Measurements from ENCODE around the gene MACIR.
A peak's percentile ranks its signal among the peaks of the same experiment; 100 is the strongest.

Gene MACIR

GRCh38 chr5:103263054-103263453 is 4.5 kb downstream of the MACIR start:
- ATAC-seq: no peak
- Mint-ChIP-seq H3K4me1 (peaks cover 31% of the 10 kb centered on the region), H3K27ac (no peak overlapping the region), H3K27me3 (no peaks in the 10 kb centered on the region), H3K4me3 (no peak overlapping the region), H3K9me3 (no peaks in the 10 kb centered on the region)
- no peak for DNase-seq

DNA sequence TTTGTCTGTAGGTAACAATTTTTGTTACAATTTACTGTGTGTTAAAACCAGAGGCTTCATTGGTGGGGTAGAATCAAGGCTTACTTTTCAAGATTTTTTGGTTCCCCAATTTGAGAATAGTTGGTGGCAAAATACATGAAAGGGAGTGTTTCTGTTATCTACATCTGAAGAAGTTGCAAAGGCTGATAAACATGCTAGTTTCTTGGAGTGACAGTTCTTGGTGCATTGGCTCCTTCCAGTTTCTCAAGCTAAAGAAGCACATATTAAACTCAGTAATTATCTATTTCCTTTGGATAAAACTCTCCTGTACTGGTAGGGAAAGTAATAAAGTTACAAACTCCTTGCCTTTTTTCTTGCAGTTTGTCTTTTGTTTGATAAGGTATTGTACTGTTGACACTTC is 5.9 kb downstream of the MACIR start:
- no peak overlapping the region for H3K27ac Mint-ChIP-seq
- DNase-seq (no peak), ATAC-seq (no peak)
- H3K9me3 Mint-ChIP-seq: no peaks in the 10 kb centered on the region
- H3K27me3 Mint-ChIP-seq: no peaks in the 10 kb centered on the region
- peaks cover 29% of the 10 kb centered on the region for H3K4me1 Mint-ChIP-seq
- H3K4me3 Mint-ChIP-seq: no peak overlapping the region

GRCh38 chr5:103270581-103270980 is 12.0 kb downstream of the MACIR start:
- Mint-ChIP-seq H3K27ac (peak overlapping the region in 1 of 2 donors; percentile 54), H3K27me3 (no peaks in the 10 kb centered on the region), H3K9me3 (no peaks in the 10 kb centered on the region), H3K4me1 (peaks cover 21% of the 10 kb centered on the region), H3K4me3 (no peak overlapping the region)
- no peak for DNase-seq
- ATAC-seq: no peak

DNA sequence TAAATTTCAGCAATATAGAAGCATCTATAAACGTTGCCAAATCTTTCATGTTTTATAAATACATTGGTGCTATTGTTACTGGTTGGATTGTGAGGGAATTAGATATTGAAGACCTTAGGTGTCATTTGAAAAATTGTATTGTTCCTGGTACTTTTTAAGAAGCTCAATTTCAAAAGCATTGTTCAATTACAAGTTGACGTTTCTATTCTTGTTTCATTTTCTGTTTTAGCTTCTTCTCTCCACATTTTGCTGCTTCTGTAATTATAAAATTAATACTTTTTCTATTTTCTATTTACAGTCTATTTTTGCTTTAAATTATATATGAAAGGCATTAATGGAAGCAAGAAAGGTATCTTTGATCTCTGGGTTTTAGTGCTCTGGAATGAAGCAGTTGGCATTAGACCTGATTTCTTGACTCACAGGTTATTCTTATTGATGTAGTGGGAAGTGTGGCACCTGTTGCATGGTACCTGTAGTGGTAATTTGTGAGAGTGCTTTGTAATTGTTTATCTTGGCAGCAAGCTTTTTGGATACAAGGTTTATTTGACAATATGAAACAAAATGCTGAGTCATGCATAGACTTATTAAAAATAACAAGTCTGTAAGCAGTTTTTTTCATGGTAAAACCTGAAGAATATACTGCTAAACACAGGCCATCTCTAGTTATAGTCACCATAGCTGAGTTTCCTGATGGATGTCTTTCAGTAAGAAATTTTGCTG is 13.2 kb downstream of the MACIR start:
- no peaks in the 10 kb centered on the region for H3K27me3 Mint-ChIP-seq
- ATAC-seq (no peak), DNase-seq (no peak)
- peak overlapping the region; percentile 26 to 29 for H3K4me3 Mint-ChIP-seq
- no peaks in the 10 kb centered on the region for H3K9me3 Mint-ChIP-seq
- H3K27ac Mint-ChIP-seq: peak overlapping the region in 1 of 2 donors; percentile 19
- peaks cover 21% of the 10 kb centered on the region for H3K4me1 Mint-ChIP-seq

- H3K27me3 Mint-ChIP-seq: no peaks in the 10 kb centered on the region
- ATAC-seq (no peak), DNase-seq (no peak)
- no peak overlapping the region for H3K27ac Mint-ChIP-seq
- H3K9me3 Mint-ChIP-seq: no peaks in the 10 kb centered on the region
- H3K4me3 Mint-ChIP-seq: no peak overlapping the region
- peaks cover 21% of the 10 kb centered on the region for H3K4me1 Mint-ChIP-seq
Observed at GRCh38 chr5:103272377-103272776, 13.8 kb downstream of the MACIR start.

DNA sequence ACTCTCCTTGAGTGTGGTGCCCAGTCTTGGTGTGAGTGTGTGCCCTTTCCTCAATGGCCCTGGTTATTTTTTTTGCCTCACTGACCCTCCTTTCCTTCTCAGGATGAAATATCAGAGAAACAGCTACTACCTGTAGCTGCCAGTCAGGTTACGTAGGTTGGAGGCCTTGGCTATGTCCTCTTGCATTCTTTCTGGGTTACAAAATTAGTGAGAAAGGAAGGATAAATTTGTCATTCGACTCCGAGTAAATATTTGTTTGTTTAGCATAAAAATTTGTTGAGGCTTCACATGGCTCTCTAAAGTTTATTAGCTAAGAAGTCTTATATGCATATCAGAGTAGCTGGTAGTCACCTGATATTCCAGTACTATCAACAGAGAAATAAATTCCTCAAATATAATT is 15.4 kb downstream of the MACIR start:
- DNase-seq (no peak), ATAC-seq (no peak)
- H3K27me3 Mint-ChIP-seq: no peaks in the 10 kb centered on the region
- no peak overlapping the region for H3K4me3 Mint-ChIP-seq
- H3K9me3 Mint-ChIP-seq: no peaks in the 10 kb centered on the region
- H3K27ac Mint-ChIP-seq: no peak overlapping the region
- peaks cover 21% of the 10 kb centered on the region for H3K4me1 Mint-ChIP-seq

- peaks cover 13% of the 10 kb centered on the region for H3K4me1 Mint-ChIP-seq
- DNase-seq (no peak), ATAC-seq (no peak)
- H3K27ac Mint-ChIP-seq: no peak overlapping the region
- H3K4me3 Mint-ChIP-seq: no peak overlapping the region
- no peaks in the 10 kb centered on the region for H3K9me3 Mint-ChIP-seq
- H3K27me3 Mint-ChIP-seq: no peaks in the 10 kb centered on the region
Observed at GRCh38 chr5:103275851-103276250, 17.3 kb downstream of the MACIR start.

- H3K9me3 Mint-ChIP-seq: no peaks in the 10 kb centered on the region
- ATAC-seq (no peak), DNase-seq (no peak)
- no peak overlapping the region for H3K27ac Mint-ChIP-seq
- no peak overlapping the region for H3K4me3 Mint-ChIP-seq
- no peaks in the 10 kb centered on the region for H3K27me3 Mint-ChIP-seq
- H3K4me1 Mint-ChIP-seq: no peaks in the 10 kb centered on the region
Observed at GRCh38 chr5:103280967-103281366, 22.4 kb downstream of the MACIR start.

GRCh38 chr5:103283120-103283519 is 24.6 kb downstream of the MACIR start:
- H3K27ac Mint-ChIP-seq: no peak overlapping the region
- DNase-seq (no peak), ATAC-seq (no peak)
- H3K9me3 Mint-ChIP-seq: no peaks in the 10 kb centered on the region
- no peak overlapping the region for H3K4me3 Mint-ChIP-seq
- H3K27me3 Mint-ChIP-seq: no peaks in the 10 kb centered on the region
- H3K4me1 Mint-ChIP-seq: no peaks in the 10 kb centered on the region

- H3K9me3 Mint-ChIP-seq: no peaks in the 10 kb centered on the region
- H3K4me3 Mint-ChIP-seq: no peak overlapping the region
- no peaks in the 10 kb centered on the region for H3K4me1 Mint-ChIP-seq
- no peak overlapping the region for H3K27ac Mint-ChIP-seq
- DNase-seq: no peak
- no peaks in the 10 kb centered on the region for H3K27me3 Mint-ChIP-seq
- ATAC-seq: no peak
Observed at GRCh38 chr5:103283869-103284268, 25.3 kb downstream of the MACIR start.

- no peak for DNase-seq
- Mint-ChIP-seq H3K9me3 (no peaks in the 10 kb centered on the region), H3K27me3 (no peaks in the 10 kb centered on the region), H3K4me3 (no peak overlapping the region), H3K27ac (no peak overlapping the region), H3K4me1 (no peaks in the 10 kb centered on the region)
- ATAC-seq: no peak
Observed at GRCh38 chr5:103286622-103287021, 28.1 kb downstream of the MACIR start.

DNA sequence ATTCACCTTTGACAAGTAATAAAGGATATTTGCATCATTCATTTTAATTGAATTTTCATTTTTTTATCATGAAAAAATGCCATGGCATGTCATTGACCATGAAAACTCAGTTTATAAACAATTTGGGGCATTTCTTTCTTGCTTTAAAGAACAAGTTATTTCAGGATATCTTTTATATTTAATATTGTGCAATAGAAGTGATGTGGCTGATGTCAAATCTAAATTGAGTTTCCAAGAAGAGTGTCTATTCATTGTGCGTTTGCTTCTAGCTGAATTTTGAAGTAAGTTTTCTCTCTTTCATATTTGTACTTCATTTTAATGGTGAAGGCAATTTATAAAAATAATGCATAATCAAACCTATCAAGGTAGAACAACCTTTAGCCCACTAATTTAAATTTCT is 30.5 kb downstream of the MACIR start:
- Mint-ChIP-seq H3K4me3 (no peak overlapping the region), H3K27me3 (no peaks in the 10 kb centered on the region), H3K27ac (no peak overlapping the region), H3K4me1 (no peaks in the 10 kb centered on the region), H3K9me3 (no peaks in the 10 kb centered on the region)
- ATAC-seq (no peak), DNase-seq (no peak)

DNA sequence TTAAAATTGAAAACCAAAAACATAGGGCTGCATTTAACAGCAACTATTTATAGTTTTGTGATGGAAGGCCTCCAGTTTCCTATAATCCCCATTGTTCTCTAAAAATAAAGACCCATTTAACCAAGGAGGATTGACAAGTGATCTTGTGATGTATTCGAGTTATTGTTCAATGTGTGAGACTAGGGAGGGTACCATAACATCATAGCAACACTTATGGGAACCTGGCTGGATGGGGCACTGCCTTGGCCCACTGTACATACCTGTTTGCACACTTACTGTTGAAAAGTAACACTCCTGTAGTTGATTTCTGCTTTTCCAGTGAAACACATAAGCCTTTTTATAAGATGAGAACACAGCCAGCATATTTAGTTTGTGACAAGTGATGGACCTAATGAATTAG is 32.3 kb downstream of the MACIR start:
- Mint-ChIP-seq H3K27me3 (no peaks in the 10 kb centered on the region), H3K4me1 (no peaks in the 10 kb centered on the region), H3K27ac (no peak overlapping the region), H3K4me3 (no peak overlapping the region), H3K9me3 (no peaks in the 10 kb centered on the region)
- ATAC-seq (no peak), DNase-seq (no peak)

DNA sequence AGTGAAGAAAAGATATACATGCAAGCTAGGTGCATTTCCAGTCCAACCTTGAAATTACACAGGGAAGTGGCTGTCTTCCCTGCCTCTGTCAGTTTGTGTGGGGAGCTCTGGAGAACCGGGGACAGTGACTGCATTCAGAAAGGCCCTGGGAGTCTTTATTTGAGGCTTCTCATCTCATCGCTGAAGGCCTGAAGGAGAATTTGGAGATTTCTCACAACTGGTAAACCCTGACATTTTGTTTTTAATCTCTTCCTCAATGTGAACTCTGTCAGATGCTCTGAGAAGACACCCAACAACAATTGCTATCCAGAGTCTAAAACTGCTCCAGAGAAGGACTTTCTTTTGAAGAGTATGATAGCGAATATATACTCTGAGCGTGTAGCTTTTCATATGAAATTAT is 33.0 kb downstream of the MACIR start:
- ATAC-seq (no peak), DNase-seq (no peak)
- Mint-ChIP-seq H3K27me3 (no peaks in the 10 kb centered on the region), H3K27ac (no peak overlapping the region), H3K9me3 (no peaks in the 10 kb centered on the region), H3K4me1 (no peaks in the 10 kb centered on the region), H3K4me3 (no peak overlapping the region)

DNA sequence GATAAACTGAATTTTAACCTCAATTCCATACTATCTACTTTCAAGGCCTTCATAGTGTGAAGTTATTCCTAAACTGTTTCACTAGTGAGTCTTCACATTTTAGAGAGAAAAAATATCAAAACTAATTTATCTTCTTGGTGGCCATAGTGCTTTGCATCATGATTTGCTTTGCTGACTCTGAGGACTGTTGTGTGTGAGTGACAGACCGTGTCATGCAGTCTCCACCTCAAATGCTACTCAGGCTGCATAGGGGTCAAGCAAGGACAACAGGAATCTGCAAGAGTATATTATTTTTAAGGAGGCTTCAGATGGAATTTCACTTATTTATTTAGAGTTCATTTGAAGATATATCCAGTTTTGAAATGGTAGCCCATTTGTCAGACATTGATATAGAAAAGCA is 34.5 kb downstream of the MACIR start:
- Mint-ChIP-seq H3K27ac (no peak overlapping the region), H3K9me3 (no peaks in the 10 kb centered on the region), H3K4me1 (no peaks in the 10 kb centered on the region), H3K27me3 (no peaks in the 10 kb centered on the region), H3K4me3 (no peak overlapping the region)
- DNase-seq (no peak), ATAC-seq (no peak)

GRCh38 chr5:103293719-103294118 is 35.2 kb downstream of the MACIR start:
- H3K27ac Mint-ChIP-seq: no peak overlapping the region
- no peaks in the 10 kb centered on the region for H3K9me3 Mint-ChIP-seq
- H3K4me3 Mint-ChIP-seq: no peak overlapping the region
- DNase-seq: no peak
- no peaks in the 10 kb centered on the region for H3K27me3 Mint-ChIP-seq
- no peaks in the 10 kb centered on the region for H3K4me1 Mint-ChIP-seq
- ATAC-seq: no peak

- H3K4me3 Mint-ChIP-seq: no peak overlapping the region
- no peaks in the 10 kb centered on the region for H3K27me3 Mint-ChIP-seq
- ATAC-seq (no peak), DNase-seq (no peak)
- H3K9me3 Mint-ChIP-seq: no peaks in the 10 kb centered on the region
- H3K27ac Mint-ChIP-seq: no peak overlapping the region
- no peaks in the 10 kb centered on the region for H3K4me1 Mint-ChIP-seq
Observed at GRCh38 chr5:103294906-103295305, 36.3 kb downstream of the MACIR start.
